Subcutaneous abdominal adipose tissue (tissue), 5 donors: ENCODE measurements around the gene ABCA4.

Source experiments
- H3K27ac ChIP-seq: one replicate; pipeline ENCODE4 v1.7.0; 2013; ENCODE audit warnings: low read depth, mild to moderate bottlenecking, inconsistent platforms, low read length, moderate library complexity
- H3K27me3 ChIP-seq, 5 donors: one replicate each; pipeline ENCODE4 v1.7.0; 2013; ENCODE audit warnings: low read length in 5 of 5, inconsistent platforms in 1 of 5; ENCODE audit not compliant: control insufficient read depth in 5 of 5, insufficient read depth in 4 of 5
- H3K36me3 ChIP-seq, 5 donors: one replicate each; pipeline ENCODE4 v1.7.0; 2013; ENCODE audit warnings: low read length in 5 of 5; ENCODE audit not compliant: control insufficient read depth in 5 of 5, insufficient read depth in 5 of 5
- H3K4me1 ChIP-seq, 5 donors: one replicate each; pipeline ENCODE4 v1.7.0; 2013; ENCODE audit warnings: low read length in 5 of 5, mild to moderate bottlenecking in 3 of 5, moderate library complexity in 1 of 5; ENCODE audit not compliant: control insufficient read depth in 5 of 5, insufficient read depth in 5 of 5
- H3K4me3 ChIP-seq, 5 donors: one replicate each; pipeline ENCODE4 v1.7.0; 2013; ENCODE audit warnings: low read length in 5 of 5, low read depth in 1 of 5
- H3K9ac ChIP-seq, 5 donors: one replicate each; pipeline ENCODE4 v1.7.0; 2013; ENCODE audit warnings: low read length in 5 of 5, mild to moderate bottlenecking in 4 of 5, moderate library complexity in 3 of 5
- H3K9me3 ChIP-seq, 5 donors: one replicate each; pipeline ENCODE4 v1.7.0; 2013; ENCODE audit warnings: low read length in 5 of 5; ENCODE audit not compliant: control insufficient read depth in 5 of 5
- donor health status: healthy.
- donor health status: healthy.
- donor health status: healthy.
- donor health status: healthy.
- donor health status: healthy.

The ABCA4 gene

DNA sequence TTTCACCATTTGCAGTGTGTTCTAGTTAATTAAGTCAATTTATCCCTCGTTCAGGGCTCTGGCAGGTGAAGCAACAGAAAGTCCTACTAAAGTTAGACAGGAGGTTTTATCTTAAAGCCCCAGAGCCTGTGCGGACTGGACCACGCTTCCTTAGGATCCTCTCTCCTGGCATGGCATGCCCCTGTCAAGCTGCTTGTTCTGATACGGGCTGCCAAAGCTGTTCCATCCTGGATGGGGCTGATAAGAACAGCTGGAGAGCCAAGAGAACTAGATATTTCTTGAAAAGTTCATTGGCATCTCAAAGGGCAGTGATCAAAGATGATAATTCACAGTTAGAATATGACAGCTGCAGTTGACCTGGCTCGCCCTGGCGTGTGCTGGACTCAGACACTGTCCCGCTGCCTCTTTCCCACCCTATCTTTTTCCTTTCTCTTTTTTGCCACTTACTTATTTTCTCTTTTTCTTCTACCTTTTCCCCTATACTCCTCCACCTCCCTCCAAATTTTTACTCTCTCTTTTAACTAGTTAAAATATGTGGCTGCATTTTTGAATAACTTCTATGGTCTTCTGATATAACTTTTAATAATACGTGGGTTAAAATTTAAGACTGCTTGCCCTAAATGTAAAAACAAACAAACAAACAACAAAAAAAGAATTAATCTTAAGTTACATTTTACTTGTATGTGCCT is 96.7 kb downstream of the ABCA4 start:
- no peak overlapping the region for H3K4me3 ChIP-seq
- H3K27ac ChIP-seq, result no peak overlapping the region
- peaks cover 0 to 2% (median 0%) of the 10 kb centered on the region in 5 donors for H3K27me3 ChIP-seq
- H3K9me3 ChIP-seq, result no peaks in the 10 kb centered on the region
- H3K4me1 ChIP-seq, result peaks cover 2 to 21% (median 17%) of the 10 kb centered on the region in 5 donors
- no peaks in the 10 kb centered on the region for H3K36me3 ChIP-seq
- no peak overlapping the region for H3K9ac ChIP-seq

DNA sequence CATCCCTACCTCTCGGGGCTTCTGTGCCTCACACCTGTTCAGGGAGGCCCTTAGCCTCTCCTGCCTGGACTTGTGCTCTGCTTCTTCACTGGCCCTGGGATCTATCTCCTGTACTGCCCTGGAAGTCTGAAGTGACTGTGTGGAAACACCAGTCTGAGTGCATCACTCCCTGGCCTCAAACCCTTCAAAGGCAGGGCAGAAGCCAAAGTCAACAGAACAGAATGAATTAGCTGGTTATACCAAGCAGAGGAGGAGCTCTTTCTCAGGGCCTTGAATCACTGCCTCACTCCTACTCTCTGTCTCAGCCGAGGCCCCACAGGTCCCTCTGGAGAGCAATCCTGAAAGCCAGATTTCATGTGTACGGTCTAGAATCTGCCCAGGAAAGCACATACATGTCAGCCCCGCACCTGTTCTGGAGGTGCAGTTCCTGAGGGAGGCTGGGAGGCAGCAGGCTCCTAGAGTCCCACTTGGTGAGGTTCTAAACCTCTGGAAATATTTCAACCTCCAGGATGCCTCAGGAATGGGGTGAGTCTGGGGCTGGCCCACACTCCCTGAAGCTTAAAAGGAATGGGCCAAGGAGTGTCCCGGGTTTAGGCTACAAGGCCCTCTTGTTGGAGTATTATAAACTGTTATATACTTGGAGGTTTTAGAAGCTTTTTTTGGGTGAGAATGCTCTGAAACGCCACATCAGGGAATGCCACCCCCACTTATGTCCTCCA is 98.3 kb downstream of the ABCA4 start:
- peak overlapping the region in 1 of 5 donors; percentile 13 for H3K9ac ChIP-seq
- H3K9me3 ChIP-seq, result no peaks in the 10 kb centered on the region
- peaks cover 0 to 2% (median 0%) of the 10 kb centered on the region in 5 donors for H3K27me3 ChIP-seq
- no peak overlapping the region for H3K4me3 ChIP-seq
- H3K4me1 ChIP-seq, result peaks cover 2 to 21% (median 17%) of the 10 kb centered on the region in 5 donors
- no peaks in the 10 kb centered on the region for H3K36me3 ChIP-seq
- H3K27ac ChIP-seq, result no peak overlapping the region

GRCh38 chr1:94020764-94021579 is 100.0 kb downstream of the ABCA4 start:
- Histone ChIP-seq H3K4me1 (peaks cover 2 to 19% (median 12%) of the 10 kb centered on the region in 5 donors), H3K9me3 (no peaks in the 10 kb centered on the region), H3K4me3 (no peak overlapping the region), H3K27ac (no peak overlapping the region), H3K36me3 (no peaks in the 10 kb centered on the region), H3K9ac (no peak overlapping the region), H3K27me3 (peaks cover 0 to 2% (median 0%) of the 10 kb centered on the region in 5 donors)

DNA sequence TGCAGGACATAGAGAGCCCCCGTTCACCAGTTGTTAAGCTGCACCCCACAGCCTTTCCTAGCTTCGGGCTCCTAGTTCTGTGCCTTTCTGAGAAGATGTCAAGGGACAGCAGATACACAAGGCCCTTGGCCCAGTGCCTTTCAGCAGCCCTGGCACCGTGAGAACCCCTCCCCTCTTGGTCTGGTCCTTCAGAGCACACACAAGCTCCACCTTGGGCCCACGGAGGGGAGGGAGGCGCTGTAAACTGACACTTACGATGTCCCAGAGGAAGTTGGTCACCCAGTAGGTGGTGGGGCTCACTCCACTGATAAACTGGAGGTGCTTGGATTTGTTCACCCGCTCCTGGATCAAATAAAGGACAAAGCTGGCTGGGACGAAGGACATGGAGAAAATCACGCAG is 101.6 kb downstream of the ABCA4 start:
- Histone ChIP-seq H3K4me3 (no peak overlapping the region), H3K36me3 (no peaks in the 10 kb centered on the region), H3K27ac (no peak overlapping the region), H3K9ac (no peak overlapping the region), H3K4me1 (peaks cover 2 to 16% (median 9%) of the 10 kb centered on the region in 5 donors), H3K9me3 (no peaks in the 10 kb centered on the region), H3K27me3 (no peaks in the 10 kb centered on the region)

DNA sequence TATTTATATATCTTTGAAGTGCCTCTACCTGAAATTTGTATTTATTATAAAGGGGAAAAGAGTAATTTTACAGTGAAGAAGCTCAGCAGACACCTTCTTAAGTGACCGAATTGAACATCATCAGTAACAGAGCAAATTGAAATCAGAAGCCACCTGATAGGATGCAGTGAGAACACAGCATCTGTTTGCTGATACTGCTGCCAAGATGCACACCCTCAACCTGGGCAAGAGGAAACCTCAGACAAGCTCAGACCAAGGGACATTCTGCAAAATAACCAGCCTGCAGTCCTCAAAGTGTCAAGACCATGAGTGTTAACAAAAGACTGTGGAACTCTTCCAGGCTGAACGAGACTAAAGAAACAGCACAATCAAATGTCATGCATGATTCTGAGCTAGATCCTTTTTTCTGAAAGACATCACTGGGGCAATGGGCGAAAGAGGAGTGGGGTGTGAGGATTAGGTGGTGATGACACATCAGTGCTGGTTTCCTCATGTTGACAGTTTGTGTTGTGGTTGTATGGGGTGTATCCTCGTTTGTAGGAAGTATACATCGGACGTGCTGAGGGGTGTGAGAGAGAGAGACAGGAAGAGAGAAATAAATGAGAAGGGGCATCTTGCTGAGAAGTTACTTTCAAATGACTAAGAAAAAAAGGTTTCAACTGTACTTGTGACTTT is 103.7 kb downstream of the ABCA4 start:
- H3K9me3 ChIP-seq, result no peaks in the 10 kb centered on the region
- peaks cover 2 to 26% (median 13%) of the 10 kb centered on the region in 5 donors for H3K4me1 ChIP-seq
- no peak overlapping the region for H3K9ac ChIP-seq
- no peaks in the 10 kb centered on the region for H3K27me3 ChIP-seq
- no peak overlapping the region for H3K4me3 ChIP-seq
- H3K27ac ChIP-seq, result no peak overlapping the region
- no peaks in the 10 kb centered on the region for H3K36me3 ChIP-seq

- no peaks in the 10 kb centered on the region for H3K36me3 ChIP-seq
Measured at GRCh38 chr1:94015489-94015817, 105.5 kb downstream of the ABCA4 start.

DNA sequence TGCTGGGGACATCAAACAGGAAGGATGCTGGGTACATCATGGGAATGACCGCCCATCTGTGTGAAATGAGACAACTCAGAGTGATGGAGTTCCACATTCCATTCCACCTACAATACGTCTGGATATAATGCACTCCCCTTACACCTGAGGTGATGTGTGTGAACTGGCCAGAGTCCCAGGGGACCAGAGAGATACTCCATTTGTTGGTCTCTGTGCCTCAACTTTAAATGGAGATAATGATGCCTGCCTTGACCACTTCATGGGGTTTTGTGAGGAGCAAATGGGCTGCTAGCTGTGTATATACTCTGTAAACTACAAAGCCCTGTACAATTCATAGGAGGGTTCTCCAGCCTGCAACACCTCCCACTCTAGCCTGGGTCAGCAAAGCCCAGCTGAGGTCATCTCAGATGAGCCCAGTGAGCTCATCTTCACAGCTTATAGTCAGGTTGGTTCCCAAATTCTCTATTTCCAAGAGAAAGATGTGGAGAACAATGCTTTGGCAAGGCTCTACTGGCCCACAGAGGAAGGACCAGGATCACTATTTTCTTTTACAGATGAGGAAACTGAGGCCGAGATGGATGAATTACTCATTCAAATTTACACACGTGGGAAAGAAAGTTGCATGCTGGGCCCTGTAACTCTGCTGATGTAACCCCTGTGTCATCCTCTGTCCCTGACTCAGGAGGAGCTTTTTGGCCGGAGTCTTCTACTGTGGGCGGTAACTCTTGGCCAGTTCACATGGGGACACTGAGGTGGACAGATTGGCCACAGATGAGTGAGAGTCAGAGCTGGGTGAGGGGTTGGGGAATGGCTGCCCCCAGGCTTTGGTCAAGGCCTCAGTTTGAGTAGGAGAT is 106.1 kb downstream of the ABCA4 start:
- Histone ChIP-seq H3K9ac (no peak overlapping the region), H3K27me3 (no peaks in the 10 kb centered on the region), H3K4me1 (peaks cover 0 to 11% (median 0%) of the 10 kb centered on the region in 5 donors), H3K27ac (no peak overlapping the region), H3K4me3 (no peak overlapping the region), H3K9me3 (no peaks in the 10 kb centered on the region), H3K36me3 (no peaks in the 10 kb centered on the region)

More at GRCh38 chr1:94015489-94015817, 105.5 kb downstream of the ABCA4 start:
- H3K9ac ChIP-seq, result no peak overlapping the region
- no peaks in the 10 kb centered on the region for H3K27me3 ChIP-seq
- H3K4me1 ChIP-seq, result peaks cover 1 to 15% (median 3%) of the 10 kb centered on the region in 5 donors
- H3K9me3 ChIP-seq, result no peaks in the 10 kb centered on the region
- H3K4me3 ChIP-seq, result no peak overlapping the region
- no peak overlapping the region for H3K27ac ChIP-seq

DNA sequence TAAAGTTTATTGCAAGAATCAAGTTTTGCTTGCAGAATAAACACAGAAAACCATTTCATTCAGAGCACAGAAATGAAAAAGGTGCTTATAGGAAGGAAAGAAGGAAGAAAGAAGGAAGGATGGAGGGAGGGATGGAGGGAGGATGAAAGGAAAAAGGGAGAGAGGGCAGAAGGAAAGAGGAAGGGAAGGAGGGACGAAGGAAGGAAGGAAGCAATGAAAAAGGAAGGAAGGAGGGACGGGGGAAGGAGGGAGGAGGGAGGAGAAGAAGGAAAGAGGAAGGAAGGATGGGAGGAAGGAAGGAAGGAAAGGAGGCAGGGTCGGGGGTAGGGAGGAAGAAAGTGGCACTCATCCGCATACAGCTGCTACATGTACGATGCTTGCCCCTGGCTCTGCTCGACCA is 106.9 kb downstream of the ABCA4 start:
- Histone ChIP-seq H3K4me3 (no peak overlapping the region), H3K4me1 (peaks cover 0 to 11% (median 0%) of the 10 kb centered on the region in 5 donors), H3K36me3 (no peaks in the 10 kb centered on the region), H3K9ac (no peak overlapping the region), H3K9me3 (no peaks in the 10 kb centered on the region), H3K27ac (no peak overlapping the region), H3K27me3 (no peaks in the 10 kb centered on the region)

DNA sequence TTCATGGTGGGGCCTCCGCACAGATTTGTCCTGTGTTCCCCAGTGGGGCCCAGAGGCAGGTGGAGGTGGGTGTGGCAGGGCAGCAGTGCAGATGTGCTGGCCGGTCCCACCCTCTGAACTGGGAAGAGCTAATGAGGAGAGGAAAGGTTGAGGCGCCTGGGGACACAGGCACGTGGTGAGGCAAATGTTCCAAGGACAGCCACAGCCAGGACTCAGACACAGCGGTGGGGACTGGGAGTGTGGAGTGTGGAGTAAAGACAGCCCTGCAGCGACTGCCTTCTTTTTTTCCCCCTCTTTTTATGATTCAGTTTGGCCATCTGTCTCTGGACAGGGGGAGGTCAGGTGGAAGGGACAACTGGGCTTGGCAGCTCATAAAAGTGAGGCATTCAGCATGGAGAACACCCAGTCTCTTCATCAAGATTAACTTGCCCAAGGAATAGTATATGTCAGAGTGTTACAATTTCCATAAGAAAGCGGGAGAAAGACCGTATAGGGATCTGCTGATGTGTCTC is 107.5 kb downstream of the ABCA4 start:
- Histone ChIP-seq H3K4me1 (peaks cover 0 to 11% (median 0%) of the 10 kb centered on the region in 5 donors), H3K4me3 (no peak overlapping the region), H3K9ac (no peak overlapping the region), H3K36me3 (no peaks in the 10 kb centered on the region), H3K9me3 (no peaks in the 10 kb centered on the region), H3K27ac (no peak overlapping the region), H3K27me3 (no peaks in the 10 kb centered on the region)
